ENCODE measurements around the gene YAP1.

GRCh38 chr11:102143867-102144266, 33.6 kb downstream of the YAP1 start:
- TF ChIP-seq CTCF (conservative IDR thresholded peaks at IDR 0.05) (no peak), ZFX (IDR thresholded peaks at IDR 0.05) (no peak)

Measured in C4-2B (cell line).